A204.1 (cell line): ENCODE data around the gene NFATC2.

ENCODE experiments used
- FAIRE-seq: peaks from 2 replicates; lab custom pipeline; 2012; peaks lifted over from hg19 to GRCh38; lab: Jason Lieb, UNC

The NFATC2 gene

GRCh38 chr20:51536116-51537069 lies 6.1 kb downstream of the NFATC2 start:
- no peak for FAIRE-seq

- FAIRE-seq = no peak
These were observed 6.8 kb downstream of the NFATC2 start for GRCh38 chr20:51535674-51536073.

- no peak for FAIRE-seq
These were observed 7.5 kb downstream of the NFATC2 start for GRCh38 chr20:51535075-51535386.

- FAIRE-seq = no peak
These were observed 9.0 kb downstream of the NFATC2 start for GRCh38 chr20:51533291-51534172.

- no peak for FAIRE-seq
These were observed 9.8 kb downstream of the NFATC2 start for GRCh38 chr20:51532577-51533191.

- no peak for FAIRE-seq
These were observed 10.6 kb downstream of the NFATC2 start for GRCh38 chr20:51531712-51532456.

- no peak for FAIRE-seq
These were observed 11.3 kb downstream of the NFATC2 start for GRCh38 chr20:51531141-51531710.

- FAIRE-seq = no peak
These were observed 12.8 kb downstream of the NFATC2 start for GRCh38 chr20:51529758-51530157.

- no peak for FAIRE-seq
These were observed 13.3 kb downstream of the NFATC2 start for GRCh38 chr20:51529081-51529681.

GRCh38 chr20:51528263-51529027 lies 14.1 kb downstream of the NFATC2 start:
- no peak for FAIRE-seq

- FAIRE-seq = no peak
These were observed 15.8 kb downstream of the NFATC2 start for GRCh38 chr20:51526754-51527153.

- FAIRE-seq = no peak
These were observed 16.4 kb downstream of the NFATC2 start for GRCh38 chr20:51526106-51526470.

- no peak for FAIRE-seq
These were observed 17.0 kb downstream of the NFATC2 start for GRCh38 chr20:51525241-51526105.

- FAIRE-seq = no peak
These were observed 19.1 kb downstream of the NFATC2 start for GRCh38 chr20:51523276-51524013.

- no peak for FAIRE-seq
These were observed 20.3 kb downstream of the NFATC2 start for GRCh38 chr20:51522207-51522606.

GRCh38 chr20:51517839-51518238 lies 24.7 kb downstream of the NFATC2 start:
- FAIRE-seq = no peak

- FAIRE-seq = no peak
These were observed 25.7 kb downstream of the NFATC2 start for GRCh38 chr20:51516855-51517254.

GRCh38 chr20:51514836-51515235 lies 27.7 kb downstream of the NFATC2 start:
- FAIRE-seq = no peak

- FAIRE-seq = no peak
These were observed 28.3 kb downstream of the NFATC2 start for GRCh38 chr20:51514249-51514648.
